Measurements from ENCODE around the gene SPNS2.

The SPNS2 gene

DNA sequence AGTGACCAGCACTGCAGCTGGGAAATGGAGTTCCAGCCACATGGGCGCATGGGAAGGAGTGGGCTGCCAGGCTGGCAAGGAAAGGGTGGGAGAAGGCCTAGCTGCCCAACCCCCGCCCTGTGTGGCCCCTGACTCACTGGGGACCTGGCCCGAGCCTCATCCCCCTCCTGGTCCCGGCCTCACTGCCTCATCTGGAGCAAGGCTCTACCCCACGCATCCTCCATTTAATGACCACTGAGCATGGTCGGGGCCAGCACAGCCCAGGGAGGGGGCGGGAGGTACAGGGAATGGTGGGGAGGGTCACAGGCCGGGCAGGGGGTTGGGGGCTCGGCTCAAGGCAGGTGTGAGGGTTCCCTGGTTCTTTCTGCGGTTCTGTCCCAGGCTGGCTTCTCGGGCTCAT lies 16.1 kb downstream of the SPNS2 start:
- TF ChIP-seq, protein P1, sequence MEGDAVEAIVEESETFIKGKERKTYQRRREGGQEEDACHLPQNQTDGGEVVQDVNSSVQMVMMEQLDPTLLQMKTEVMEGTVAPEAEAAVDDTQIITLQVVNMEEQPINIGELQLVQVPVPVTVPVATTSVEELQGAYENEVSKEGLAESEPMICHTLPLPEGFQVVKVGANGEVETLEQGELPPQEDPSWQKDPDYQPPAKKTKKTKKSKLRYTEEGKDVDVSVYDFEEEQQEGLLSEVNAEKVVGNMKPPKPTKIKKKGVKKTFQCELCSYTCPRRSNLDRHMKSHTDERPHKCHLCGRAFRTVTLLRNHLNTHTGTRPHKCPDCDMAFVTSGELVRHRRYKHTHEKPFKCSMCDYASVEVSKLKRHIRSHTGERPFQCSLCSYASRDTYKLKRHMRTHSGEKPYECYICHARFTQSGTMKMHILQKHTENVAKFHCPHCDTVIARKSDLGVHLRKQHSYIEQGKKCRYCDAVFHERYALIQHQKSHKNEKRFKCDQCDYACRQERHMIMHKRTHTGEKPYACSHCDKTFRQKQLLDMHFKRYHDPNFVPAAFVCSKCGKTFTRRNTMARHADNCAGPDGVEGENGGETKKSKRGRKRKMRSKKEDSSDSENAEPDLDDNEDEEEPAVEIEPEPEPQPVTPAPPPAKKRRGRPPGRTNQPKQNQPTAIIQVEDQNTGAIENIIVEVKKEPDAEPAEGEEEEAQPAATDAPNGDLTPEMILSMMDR (conservative IDR thresholded peaks at IDR 0.05; ENCODE audit: low read depth, low read length) = no peak
- no peak for DNase-seq (ENCODE audit: low read depth)
- H3K4me3 ChIP-seq (ENCODE audit: low read depth, low read length) = no peak overlapping the region

GRCh38 chr17:4515501-4515900 lies 16.8 kb downstream of the SPNS2 start:
- H3K4me3 ChIP-seq (ENCODE audit: low read depth, low read length) = no peak overlapping the region
- DNase-seq (ENCODE audit: low read depth) = no peak
- TF ChIP-seq, protein P1 (conservative IDR thresholded peaks at IDR 0.05; ENCODE audit: low read depth, low read length) = no peak

DNA sequence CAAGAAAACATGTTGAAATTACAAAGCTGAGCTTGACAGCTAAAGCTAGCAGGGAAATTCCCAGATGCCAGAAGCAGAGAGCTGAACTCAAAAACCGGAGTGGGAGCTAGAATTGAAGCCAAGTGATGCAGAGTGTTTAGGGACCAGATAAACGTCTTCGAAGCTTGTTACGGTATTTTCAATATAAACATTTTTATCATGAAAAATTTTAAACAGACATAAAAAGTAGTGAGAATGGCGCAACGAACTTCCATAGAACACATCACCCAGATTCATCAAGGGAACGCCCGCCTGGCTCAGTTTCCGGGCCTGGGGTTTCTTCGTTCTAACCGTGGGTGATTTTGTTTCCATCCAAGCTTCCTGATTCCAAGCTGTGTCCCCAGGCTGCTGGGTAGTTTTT lies 18.1 kb downstream of the SPNS2 start:
- DNase-seq (ENCODE audit: low read depth) = peak; percentile 74
- no peak overlapping the region for H3K4me3 ChIP-seq (ENCODE audit: low read depth, low read length)
- TF ChIP-seq, protein P1 (conservative IDR thresholded peaks at IDR 0.05; ENCODE audit: low read depth, low read length) = no peak

- TF ChIP-seq, protein P1 (conservative IDR thresholded peaks at IDR 0.05; ENCODE audit: low read depth, low read length) = no peak
- no peak overlapping the region for H3K4me3 ChIP-seq (ENCODE audit: low read depth, low read length)
- no peak for DNase-seq (ENCODE audit: low read depth)
These were observed 20.2 kb downstream of the SPNS2 start for GRCh38 chr17:4518901-4519300.

DNA sequence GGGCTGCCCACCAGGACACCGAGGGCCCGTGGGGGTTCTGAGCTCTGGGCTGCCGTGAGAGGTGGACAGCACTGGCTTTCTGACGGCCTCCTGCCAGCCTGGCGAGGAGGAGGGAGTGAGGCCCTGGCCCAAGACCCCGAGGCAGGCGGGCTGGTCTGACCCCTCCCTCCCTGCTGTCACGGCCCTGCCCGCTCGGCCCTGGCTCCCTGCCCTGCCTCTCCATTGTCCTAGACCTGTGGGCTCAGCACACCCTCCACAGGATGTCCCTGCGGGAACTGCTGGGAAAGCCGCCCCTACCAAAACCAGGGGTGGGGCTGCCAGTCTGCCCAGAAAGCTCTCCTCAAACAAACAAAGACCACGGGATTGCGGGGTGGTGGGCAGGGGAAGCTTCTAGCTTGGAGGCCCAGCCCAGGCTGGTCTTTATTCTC lies 20.7 kb downstream of the SPNS2 start:
- no peak for DNase-seq (ENCODE audit: low read depth)
- H3K4me3 ChIP-seq (ENCODE audit: low read depth, low read length) = no peak overlapping the region
- TF ChIP-seq, protein P1 (conservative IDR thresholded peaks at IDR 0.05; ENCODE audit: low read depth, low read length) = no peak

DNA sequence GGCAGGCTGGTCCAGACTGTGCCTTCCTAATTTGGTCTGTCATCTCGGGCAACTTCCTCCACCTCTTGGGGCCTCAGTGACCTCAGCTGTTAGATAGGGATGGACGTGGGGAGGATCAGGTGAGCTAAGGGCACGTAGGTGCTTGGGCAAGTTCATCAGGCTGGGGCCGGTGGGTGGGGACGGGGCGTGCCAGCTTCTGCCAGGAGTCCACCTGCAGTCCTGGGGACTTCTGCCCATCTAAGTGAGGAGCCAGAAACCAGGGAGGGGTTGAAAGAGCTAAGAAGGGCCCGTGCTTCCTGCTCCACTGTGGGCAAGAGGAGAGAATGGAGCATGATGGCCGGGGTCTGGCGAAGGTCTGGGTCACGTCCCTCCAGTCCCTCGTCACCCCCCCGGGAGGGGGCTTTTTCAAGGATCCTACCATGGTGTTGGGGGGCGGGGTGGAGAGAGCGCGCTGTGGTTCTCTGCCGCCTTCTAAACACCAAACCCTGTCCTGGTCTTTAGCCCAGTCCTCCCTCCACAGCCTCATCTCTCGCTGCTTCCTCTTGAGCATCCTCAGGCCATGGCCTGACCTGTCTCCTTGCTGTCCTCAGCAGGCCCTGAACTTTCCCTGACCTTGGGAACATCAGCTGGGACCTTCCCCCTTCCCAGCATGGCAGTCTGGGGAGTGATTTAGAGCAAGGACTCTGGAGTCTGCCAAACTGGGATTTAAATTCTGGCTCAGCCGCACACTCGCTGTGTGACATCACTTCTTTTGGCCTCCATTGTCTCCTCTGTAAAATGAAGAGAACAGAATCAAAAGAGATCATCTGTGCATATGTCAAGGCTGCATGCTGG lies 21.6 kb downstream of the SPNS2 start:
- no peak for DNase-seq (ENCODE audit: low read depth)
- TF ChIP-seq, protein P1 (conservative IDR thresholded peaks at IDR 0.05; ENCODE audit: low read depth, low read length) = no peak
- H3K4me3 ChIP-seq (ENCODE audit: low read depth, low read length) = no peak overlapping the region
